HepG2 (cell line): ENCODE data around the gene RFFL. TPM values are rescaled to one million over a fixed set of nuclear protein-coding genes. Genes with fewer than 3 reads are reported as not detected.

Experiments used
- CCDC6 ChIP-seq: sonication (generic); formaldehyde crosslinking; IDR thresholded peaks from 2 replicates; pipeline ENCODE4 v1.8.1; 2022; ENCODE audit warnings: mild to moderate bottlenecking, missing genetic modification reagents, moderate library complexity
- DMAP1 ChIP-seq: IDR thresholded peaks from 2 replicates; pipeline ENCODE4 v1.6.1; 2016
- HNF4G ChIP-seq, 2 experiments: sonication (generic) in 1 of 2; formaldehyde crosslinking in 1 of 2; IDR thresholded peaks; 2 replicates each; pipeline versions ENCODE4 v1.4.0 to v1.6.1; 2011 to 2020; ENCODE audit warnings: borderline replicate concordance in 2 of 2, low read depth in 2 of 2, mild to moderate bottlenecking in 2 of 2, low read length in 1 of 2, missing genetic modification reagents in 1 of 2, moderate library complexity in 1 of 2
- HNRNPLL ChIP-seq: fragments of 200-400 bp; formaldehyde crosslinking; IDR thresholded peaks from 2 replicates; pipeline ENCODE4 v1.6.1; 2017; ENCODE audit warnings: mild to moderate bottlenecking, low read depth, low read length; ENCODE audit not compliant: poor library complexity, severe bottlenecking
- MAF1 ChIP-seq: sonication (generic); formaldehyde crosslinking; IDR thresholded peaks from 2 replicates; pipeline ENCODE4 v1.5.0; 2020; ENCODE audit warnings: missing genetic modification reagents, borderline replicate concordance
- NCOR1 ChIP-seq: fragments of 200-600 bp; sonication (generic); IDR thresholded peaks from 2 replicates; pipeline ENCODE4 v1.7.0; 2017; ENCODE audit warnings: antibody characterized with exemption, low read length, borderline replicate concordance
- PITX1 ChIP-seq: sonication (generic); formaldehyde crosslinking; IDR thresholded peaks from 2 replicates; pipeline ENCODE4 v1.5.1; 2020; ENCODE audit warnings: mild to moderate bottlenecking, missing genetic modification reagents
- RBAK ChIP-seq: sonication (generic); formaldehyde crosslinking; IDR thresholded peaks from 2 replicates; pipeline ENCODE4 v1.5.1; 2020; ENCODE audit warnings: mild to moderate bottlenecking, missing genetic modification reagents
- TCF7 ChIP-seq: sonication (generic); IDR thresholded peaks from 2 replicates; pipeline ENCODE4 v1.6.1; 2016; ENCODE audit warnings: antibody characterized with exemption, low read depth
- TCF7L2 ChIP-seq: IDR thresholded peaks from 2 replicates; pipeline ENCODE4 v1.6.1; 2011; ENCODE audit warnings: mild to moderate bottlenecking, low read depth, low read length, moderate library complexity
- ZNF232 ChIP-seq: sonication (generic); formaldehyde crosslinking; IDR thresholded peaks from 2 replicates; pipeline ENCODE4 v1.4.0; 2020; ENCODE audit warnings: missing genetic modification reagents, borderline replicate concordance
- ZNF343 ChIP-seq: sonication (generic); formaldehyde crosslinking; IDR thresholded peaks from 2 replicates; pipeline ENCODE4 v1.4.0; 2020; ENCODE audit warnings: mild to moderate bottlenecking, missing genetic modification reagents
- ZNF773 ChIP-seq: sonication (generic); formaldehyde crosslinking; IDR thresholded peaks from 2 replicates; pipeline ENCODE4 v1.4.0; 2020; ENCODE audit warnings: missing genetic modification reagents, borderline replicate concordance
- ZSCAN9 ChIP-seq: IDR thresholded peaks from 2 replicates; pipeline ENCODE4 v1.6.1; 2016; ENCODE audit warnings: borderline replicate concordance
- polyA plus RNA-seq, 8 experiments: library from polyadenylated mRNA; depleted of rRNA in 3 of 8; stranded (reverse) in 7 of 8; unstranded in 1 of 8; fragments of >200 nt; fragmentation: Illumina TruSeq in 4 of 8; extraction: Trizol in 4 of 8; gene quantifications; 2 replicates each; pipeline versions ENCODE4 v1.2.1 to v1.2.3, GENCODE V29; 2011 to 2016; ENCODE audit warnings: low read depth in 4 of 8, missing spikeins in 1 of 8, mixed read lengths in 1 of 8; ENCODE audit not compliant: insufficient read depth in 1 of 8
- total RNA-seq, 5 experiments: library from RNA; depleted of rRNA; stranded (reverse); fragments of >200 nt; fragmentation: Illumina TruSeq; extraction: Trizol; gene quantifications; 2 replicates each; pipeline ENCODE4 v1.2.3, GENCODE V29; 2016; ENCODE audit warnings: low read depth in 1 of 5
- TF ChIP-seq, protein P1 (sequence below): sonication (generic); formaldehyde crosslinking; IDR thresholded peaks from 2 replicates; pipeline ENCODE4 v1.5.1; 2020; ENCODE audit warnings: mild to moderate bottlenecking, missing genetic modification reagents, moderate library complexity
- TF ChIP-seq, protein P2 (sequence below): sonication (generic); formaldehyde crosslinking; IDR thresholded peaks from 2 replicates; pipeline ENCODE4 v1.4.0; 2020; ENCODE audit warnings: mild to moderate bottlenecking, missing genetic modification reagents
- TF ChIP-seq, protein P3 (sequence below): sonication (generic); formaldehyde crosslinking; IDR thresholded peaks from 2 replicates; pipeline ENCODE4 v1.5.1; 2020; ENCODE audit warnings: missing genetic modification reagents, mild to moderate bottlenecking, borderline replicate concordance
- TF ChIP-seq, protein P4 (sequence below): sonication (generic); formaldehyde crosslinking; IDR thresholded peaks from 2 replicates; pipeline ENCODE4 v1.8.0; 2022; ENCODE audit warnings: missing genetic modification reagents, mild to moderate bottlenecking, inconsistent platforms, borderline replicate concordance

The RFFL gene
- total and polyA plus RNA-seq, 2 of the 13 experiments (the other 11 are each of a cell fraction or from before 2014, with no cell fraction given) = 24.3 to 48.6 TPM

DNA sequence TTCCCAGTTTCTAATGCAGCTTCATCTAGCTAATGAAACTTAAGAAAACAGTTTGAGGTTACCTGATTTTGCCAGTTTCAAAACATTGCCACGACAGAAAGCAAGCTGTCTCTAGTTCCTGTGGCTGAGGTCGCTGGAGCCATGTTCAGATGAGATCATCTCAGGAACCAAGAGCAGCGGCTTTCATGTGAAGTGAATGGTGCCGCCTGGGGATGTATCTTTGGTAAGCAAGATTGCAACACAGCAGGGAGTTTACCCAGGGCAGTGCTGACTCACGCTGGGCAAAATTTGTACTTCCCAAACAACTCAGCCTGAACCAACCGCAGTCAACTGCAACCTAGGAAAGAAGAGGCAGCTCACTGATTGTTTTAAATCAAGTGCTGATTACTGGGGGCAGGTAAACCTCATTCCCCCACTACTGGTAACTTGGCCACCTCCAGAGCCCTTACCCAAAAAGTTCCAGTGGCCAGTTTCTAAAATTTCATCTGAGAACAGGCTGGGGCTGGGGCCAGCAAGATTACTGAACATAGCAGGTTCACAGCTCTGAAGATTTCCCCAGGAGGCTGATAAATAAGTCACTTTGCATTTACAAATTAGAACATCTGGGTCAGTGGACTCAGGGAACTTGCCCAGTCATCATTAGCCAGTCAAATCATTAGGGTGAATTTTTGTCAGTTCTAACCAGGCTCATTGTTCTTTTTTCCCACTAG, at the start of gene RFFL (continued):
- TF ChIP-seq, protein P1, sequence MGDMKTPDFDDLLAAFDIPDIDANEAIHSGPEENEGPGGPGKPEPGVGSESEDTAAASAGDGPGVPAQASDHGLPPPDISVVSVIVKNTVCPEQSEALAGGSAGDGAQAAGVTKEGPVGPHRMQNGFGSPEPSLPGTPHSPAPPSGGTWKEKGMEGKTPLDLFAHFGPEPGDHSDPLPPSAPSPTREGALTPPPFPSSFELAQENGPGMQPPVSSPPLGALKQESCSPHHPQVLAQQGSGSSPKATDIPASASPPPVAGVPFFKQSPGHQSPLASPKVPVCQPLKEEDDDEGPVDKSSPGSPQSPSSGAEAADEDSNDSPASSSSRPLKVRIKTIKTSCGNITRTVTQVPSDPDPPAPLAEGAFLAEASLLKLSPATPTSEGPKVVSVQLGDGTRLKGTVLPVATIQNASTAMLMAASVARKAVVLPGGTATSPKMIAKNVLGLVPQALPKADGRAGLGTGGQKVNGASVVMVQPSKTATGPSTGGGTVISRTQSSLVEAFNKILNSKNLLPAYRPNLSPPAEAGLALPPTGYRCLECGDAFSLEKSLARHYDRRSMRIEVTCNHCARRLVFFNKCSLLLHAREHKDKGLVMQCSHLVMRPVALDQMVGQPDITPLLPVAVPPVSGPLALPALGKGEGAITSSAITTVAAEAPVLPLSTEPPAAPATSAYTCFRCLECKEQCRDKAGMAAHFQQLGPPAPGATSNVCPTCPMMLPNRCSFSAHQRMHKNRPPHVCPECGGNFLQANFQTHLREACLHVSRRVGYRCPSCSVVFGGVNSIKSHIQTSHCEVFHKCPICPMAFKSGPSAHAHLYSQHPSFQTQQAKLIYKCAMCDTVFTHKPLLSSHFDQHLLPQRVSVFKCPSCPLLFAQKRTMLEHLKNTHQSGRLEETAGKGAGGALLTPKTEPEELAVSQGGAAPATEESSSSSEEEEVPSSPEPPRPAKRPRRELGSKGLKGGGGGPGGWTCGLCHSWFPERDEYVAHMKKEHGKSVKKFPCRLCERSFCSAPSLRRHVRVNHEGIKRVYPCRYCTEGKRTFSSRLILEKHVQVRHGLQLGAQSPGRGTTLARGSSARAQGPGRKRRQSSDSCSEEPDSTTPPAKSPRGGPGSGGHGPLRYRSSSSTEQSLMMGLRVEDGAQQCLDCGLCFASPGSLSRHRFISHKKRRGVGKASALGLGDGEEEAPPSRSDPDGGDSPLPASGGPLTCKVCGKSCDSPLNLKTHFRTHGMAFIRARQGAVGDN (CRISPR knock-in tag) = peak; percentile 31; the same call in 1 of the 2 replicates
- TF ChIP-seq DMAP1 (CRISPR knock-in tag) (peak; percentile 82), MAF1 (no peak), TCF7L2 (no peak), RBAK (CRISPR knock-in tag) (no peak), PITX1 (CRISPR knock-in tag) (peak; percentile 68), ZNF773 (CRISPR knock-in tag) (no peak), ZSCAN9 (CRISPR knock-in tag) (peak; percentile 83; the same call in 1 of the 2 replicates), HNRNPLL (no peak), TCF7 (peak; percentile 86), ZNF232 (CRISPR knock-in tag) (peak; percentile 79; the same call in 1 of the 2 replicates), ZNF343 (peak; percentile 73; the same call in 1 of the 2 replicates), CCDC6 (CRISPR knock-in tag) (peak; percentile 58; the same call in 1 of the 2 replicates), NCOR1 (peak; percentile 42; the same call in 1 of the 2 replicates), HNF4G (IDR thresholded peaks at IDR 0.05; ENCODE audit: borderline replicate concordance, low read depth, low read length) (no peak), HNF4G (CRISPR knock-in tag; IDR thresholded peaks at IDR 0.05; ENCODE audit: borderline replicate concordance, low read depth) (peak; percentile 79; the same call in 1 of the 2 replicates)
- TF ChIP-seq, protein P2, sequence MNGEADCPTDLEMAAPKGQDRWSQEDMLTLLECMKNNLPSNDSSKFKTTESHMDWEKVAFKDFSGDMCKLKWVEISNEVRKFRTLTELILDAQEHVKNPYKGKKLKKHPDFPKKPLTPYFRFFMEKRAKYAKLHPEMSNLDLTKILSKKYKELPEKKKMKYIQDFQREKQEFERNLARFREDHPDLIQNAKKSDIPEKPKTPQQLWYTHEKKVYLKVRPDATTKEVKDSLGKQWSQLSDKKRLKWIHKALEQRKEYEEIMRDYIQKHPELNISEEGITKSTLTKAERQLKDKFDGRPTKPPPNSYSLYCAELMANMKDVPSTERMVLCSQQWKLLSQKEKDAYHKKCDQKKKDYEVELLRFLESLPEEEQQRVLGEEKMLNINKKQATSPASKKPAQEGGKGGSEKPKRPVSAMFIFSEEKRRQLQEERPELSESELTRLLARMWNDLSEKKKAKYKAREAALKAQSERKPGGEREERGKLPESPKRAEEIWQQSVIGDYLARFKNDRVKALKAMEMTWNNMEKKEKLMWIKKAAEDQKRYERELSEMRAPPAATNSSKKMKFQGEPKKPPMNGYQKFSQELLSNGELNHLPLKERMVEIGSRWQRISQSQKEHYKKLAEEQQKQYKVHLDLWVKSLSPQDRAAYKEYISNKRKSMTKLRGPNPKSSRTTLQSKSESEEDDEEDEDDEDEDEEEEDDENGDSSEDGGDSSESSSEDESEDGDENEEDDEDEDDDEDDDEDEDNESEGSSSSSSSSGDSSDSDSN (CRISPR knock-in tag) = peak; percentile 55; the same call in 1 of the 2 replicates
- TF ChIP-seq, protein P3, sequence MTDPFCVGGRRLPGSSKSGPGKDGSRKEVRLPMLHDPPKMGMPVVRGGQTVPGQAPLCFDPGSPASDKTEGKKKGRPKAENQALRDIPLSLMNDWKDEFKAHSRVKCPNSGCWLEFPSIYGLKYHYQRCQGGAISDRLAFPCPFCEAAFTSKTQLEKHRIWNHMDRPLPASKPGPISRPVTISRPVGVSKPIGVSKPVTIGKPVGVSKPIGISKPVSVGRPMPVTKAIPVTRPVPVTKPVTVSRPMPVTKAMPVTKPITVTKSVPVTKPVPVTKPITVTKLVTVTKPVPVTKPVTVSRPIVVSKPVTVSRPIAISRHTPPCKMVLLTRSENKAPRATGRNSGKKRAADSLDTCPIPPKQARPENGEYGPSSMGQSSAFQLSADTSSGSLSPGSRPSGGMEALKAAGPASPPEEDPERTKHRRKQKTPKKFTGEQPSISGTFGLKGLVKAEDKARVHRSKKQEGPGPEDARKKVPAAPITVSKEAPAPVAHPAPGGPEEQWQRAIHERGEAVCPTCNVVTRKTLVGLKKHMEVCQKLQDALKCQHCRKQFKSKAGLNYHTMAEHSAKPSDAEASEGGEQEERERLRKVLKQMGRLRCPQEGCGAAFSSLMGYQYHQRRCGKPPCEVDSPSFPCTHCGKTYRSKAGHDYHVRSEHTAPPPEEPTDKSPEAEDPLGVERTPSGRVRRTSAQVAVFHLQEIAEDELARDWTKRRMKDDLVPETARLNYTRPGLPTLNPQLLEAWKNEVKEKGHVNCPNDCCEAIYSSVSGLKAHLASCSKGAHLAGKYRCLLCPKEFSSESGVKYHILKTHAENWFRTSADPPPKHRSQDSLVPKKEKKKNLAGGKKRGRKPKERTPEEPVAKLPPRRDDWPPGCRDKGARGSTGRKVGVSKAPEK (CRISPR knock-in tag) = no peak
- TF ChIP-seq, protein P4, sequence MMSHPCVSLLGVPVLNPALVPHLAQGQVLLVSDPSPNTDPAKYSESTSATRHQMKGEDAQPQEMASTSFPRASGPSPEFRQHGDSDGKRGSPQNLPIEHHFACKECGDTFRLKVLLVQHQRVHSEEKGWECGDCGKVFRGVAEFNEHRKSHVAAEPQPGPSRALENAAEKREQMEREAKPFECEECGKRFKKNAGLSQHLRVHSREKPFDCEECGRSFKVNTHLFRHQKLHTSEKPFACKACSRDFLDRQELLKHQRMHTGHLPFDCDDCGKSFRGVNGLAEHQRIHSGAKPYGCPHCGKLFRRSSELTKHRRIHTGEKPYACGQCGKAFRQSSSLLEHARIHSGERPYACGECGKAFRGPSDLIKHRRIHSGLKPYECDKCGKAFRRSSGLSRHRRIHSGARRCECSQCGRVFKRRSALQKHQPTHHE (CRISPR knock-in tag) = no peak
